ENCODE results near the gene SHISA4. TPM values are rescaled to one million over a fixed set of nuclear protein-coding genes. Genes with fewer than 3 reads are reported as not detected.

The SHISA4 gene
- total RNA-seq, 1 experiment from 2014 or later, result 6.3 TPM

GRCh38 chr1:201937624-201938213 is 49.0 kb downstream of the SHISA4 start:
- no peaks in the 10 kb centered on the region for H3K9me3 Mint-ChIP-seq
- ChIA-PET POLR2A (no interaction called here), CTCF (interaction anchor here (0.9 to 1.8 kb wide), 2 partner anchors 42 to 60 kb away, joined by 3 to 10 read pairs; no protein-coding TSS in a partner anchor)
- H3K27me3 Mint-ChIP-seq (ENCODE audit: low read depth), result peaks cover 2% of the 10 kb centered on the region; the same call in 1 of the 2 replicates
- H3K36me3 Mint-ChIP-seq, result no peaks in the 10 kb centered on the region
- H3K27ac Mint-ChIP-seq, result no peak overlapping the region
- no peak for DNase-seq (ENCODE audit: low spot score)
- no peak for ATAC-seq
- H3K4me1 Mint-ChIP-seq, result peaks cover 9% of the 10 kb centered on the region
- H3K4me3 Mint-ChIP-seq, result no peak overlapping the region
- TF ChIP-seq FOXP1 (CRISPR knock-in tag; IDR thresholded peaks at IDR 0.05; ENCODE audit: borderline replicate concordance) (no peak), CREM (CRISPR knock-in tag; IDR thresholded peaks at IDR 0.05) (no peak), TCF7 (CRISPR knock-in tag; IDR thresholded peaks at IDR 0.05; ENCODE audit: low read depth) (no peak), ZNF423 (CRISPR knock-in tag; IDR thresholded peaks at IDR 0.05) (no peak), ERG (CRISPR knock-in tag; IDR thresholded peaks at IDR 0.05) (no peak), SMAD4 (CRISPR knock-in tag; IDR thresholded peaks at IDR 0.05) (no peak), USF2 (CRISPR knock-in tag; IDR thresholded peaks at IDR 0.05) (no peak), CBFB (CRISPR knock-in tag; IDR thresholded peaks at IDR 0.05; ENCODE audit: low read depth) (no peak), GABPB1 (CRISPR knock-in tag; IDR thresholded peaks at IDR 0.05) (no peak), ZNF138 (CRISPR knock-in tag; conservative IDR thresholded peaks at IDR 0.05) (no peak), GTF2I (CRISPR knock-in tag; conservative IDR thresholded peaks at IDR 0.05) (no peak), IRF1 (CRISPR knock-in tag; IDR thresholded peaks at IDR 0.05) (no peak), HMGXB4 (CRISPR knock-in tag; IDR thresholded peaks at IDR 0.05) (no peak), CTCF (IDR thresholded peaks at IDR 0.05) (no peak)

- H3K4me1 Mint-ChIP-seq, result peaks cover 13% of the 10 kb centered on the region
- peaks cover 2% of the 10 kb centered on the region; the same call in 1 of the 2 replicates for H3K27me3 Mint-ChIP-seq (ENCODE audit: low read depth)
- ChIA-PET CTCF (interaction anchor here (0.8 to 1.8 kb wide), 3 partner anchors 43 to 168 kb away, joined by 3 to 10 read pairs (median 3); no protein-coding TSS in a partner anchor), POLR2A (no interaction called here)
- DNase-seq (ENCODE audit: low spot score), result no peak
- no peak overlapping the region for H3K4me3 Mint-ChIP-seq
- ATAC-seq, result no peak
- H3K27ac Mint-ChIP-seq, result no peak overlapping the region
- no peaks in the 10 kb centered on the region for H3K9me3 Mint-ChIP-seq
- no peaks in the 10 kb centered on the region for H3K36me3 Mint-ChIP-seq
- TF ChIP-seq ELF4 (CRISPR knock-in tag; IDR thresholded peaks at IDR 0.05; ENCODE audit: low read depth), result no peak
- no peak for TF ChIP-seq MLX (CRISPR knock-in tag; IDR thresholded peaks at IDR 0.05)
- no peak for TF ChIP-seq CTCF (IDR thresholded peaks at IDR 0.05)
- no peak for TF ChIP-seq USF1 (CRISPR knock-in tag; IDR thresholded peaks at IDR 0.05)
- no peak for TF ChIP-seq FOXP1 (CRISPR knock-in tag; IDR thresholded peaks at IDR 0.05; ENCODE audit: borderline replicate concordance)
- no peak for TF ChIP-seq ERG (CRISPR knock-in tag; IDR thresholded peaks at IDR 0.05)
- TF ChIP-seq ZBTB21 (CRISPR knock-in tag; IDR thresholded peaks at IDR 0.05; ENCODE audit: borderline replicate concordance), result no peak
- no peak for TF ChIP-seq SMAD4 (CRISPR knock-in tag; IDR thresholded peaks at IDR 0.05)
- no peak for TF ChIP-seq NR1H2 (CRISPR knock-in tag; IDR thresholded peaks at IDR 0.05)
Measured at GRCh38 chr1:201938440-201939035, 49.8 kb downstream of the SHISA4 start.
